IMR-90 (cell line): ENCODE measurements around the gene RGS3. TPM values are rescaled to one million over a fixed set of nuclear protein-coding genes. Genes with fewer than 3 reads are reported as not detected.

Experiments used
- ATAC-seq: fragments of 200-7000 bp; cut with Tn5 transposase; 2 replicates; pipeline ENCODE4 v1.9.1; 2020; ENCODE audit warnings: low read depth, mild to moderate bottlenecking, moderate library complexity
- BruUV-seq: library from RNA; stranded (reverse); fragments of 400-500 nt; replicated peaks from 2 replicates; lab custom pipeline; 2021; lab: Mats Ljungman, UMichigan
- CTCF ChIA-PET: fragments of 300-600 bp; formaldehyde crosslinking; extraction: SDS; loops from one replicate; lab custom pipeline; 2021; ENCODE audit warnings: antibody characterized with exemption; lab: Yijun Ruan, JAX
- POLR2A ChIA-PET: fragments of 300-600 bp; sonication (Branson Sonifier 250); formaldehyde crosslinking; loops from one replicate; lab custom pipeline; 2022; ENCODE audit warnings: antibody characterized with exemption; ENCODE audit not compliant: unreplicated experiment; lab: Charles Lee
- DNase-seq: peaks from one replicate; pipeline ENCODE4 v3.0.0; 2013
- H2AFZ ChIP-seq: replicated peaks from 2 replicates; pipeline ENCODE3; 2013; ENCODE audit warnings: low read length, mild to moderate bottlenecking; ENCODE audit not compliant: poor library complexity
- H2AK5ac ChIP-seq: 2 replicates; pipeline ENCODE4 v1.6.1; 2013; ENCODE audit warnings: low read depth, low read length, inconsistent platforms
- H2AK9ac ChIP-seq: replicated peaks from 2 replicates; pipeline ENCODE3; 2013; ENCODE audit warnings: mild to moderate bottlenecking, low read depth, low read length, moderate library complexity; ENCODE audit not compliant: poor library complexity
- H2BK120ac ChIP-seq: 2 replicates; pipeline ENCODE4 v1.6.1; 2013; ENCODE audit warnings: low read depth, low read length, inconsistent platforms
- H2BK15ac ChIP-seq: 3 replicates; pipeline ENCODE4 v1.6.1; 2013; ENCODE audit warnings: low read depth, low read length, inconsistent platforms
- H2BK20ac ChIP-seq: 2 replicates; pipeline ENCODE4 v1.6.1; 2013; ENCODE audit warnings: low read depth, mild to moderate bottlenecking, inconsistent platforms, low read length, moderate library complexity
- H2BK5ac ChIP-seq: 2 replicates; pipeline ENCODE4 v1.6.1; 2013; ENCODE audit warnings: mild to moderate bottlenecking, low read depth, low read length, inconsistent platforms; ENCODE audit not compliant: poor library complexity, severe bottlenecking
- H3K14ac ChIP-seq: replicated peaks from 2 replicates; pipeline ENCODE4 v1.6.1; 2013; ENCODE audit warnings: low read depth, low read length, inconsistent platforms
- H3K18ac ChIP-seq: 2 replicates; pipeline ENCODE4 v1.6.1; 2013; ENCODE audit warnings: low read depth, low read length, control low read depth
- H3K23ac ChIP-seq: 2 replicates; pipeline ENCODE4 v1.6.1; 2013; ENCODE audit warnings: low read depth, low read length, inconsistent platforms
- H3K27ac ChIP-seq: 2 replicates; pipeline ENCODE4 v1.5.1; 2013; ENCODE audit warnings: mild to moderate bottlenecking, control low read depth, low read length; ENCODE audit not compliant: insufficient read depth
- H3K27me3 ChIP-seq: 2 replicates; pipeline ENCODE4 v1.6.1; 2013; ENCODE audit warnings: low read length; ENCODE audit not compliant: control insufficient read depth, insufficient read depth
- H3K36me3 ChIP-seq: 2 replicates; pipeline ENCODE4 v1.6.1; 2013; ENCODE audit warnings: low read length, mixed read lengths; ENCODE audit not compliant: control insufficient read depth, insufficient read depth
- H3K4ac ChIP-seq: 2 replicates; pipeline ENCODE4 v1.6.1; 2013; ENCODE audit warnings: low read depth, low read length, inconsistent platforms
- H3K4me1 ChIP-seq: 2 replicates; pipeline ENCODE4 v1.6.1; 2013; ENCODE audit warnings: low read length, mixed read lengths; ENCODE audit not compliant: control insufficient read depth, insufficient read depth
- H3K4me2 ChIP-seq: 2 replicates; pipeline ENCODE4 v1.6.1; 2013; ENCODE audit warnings: low read depth, mild to moderate bottlenecking, control low read depth, low read length, moderate library complexity
- H3K4me3 ChIP-seq: 2 replicates; pipeline ENCODE4 v1.5.1; 2013; ENCODE audit warnings: low read depth, mild to moderate bottlenecking, control low read depth, low read length, moderate library complexity; ENCODE audit not compliant: insufficient read depth
- H3K56ac ChIP-seq: 2 replicates; pipeline ENCODE4 v1.6.1; 2013; ENCODE audit warnings: low read length, inconsistent platforms; ENCODE audit not compliant: insufficient read depth; ENCODE audit errors: extremely low read depth
- H3K79me1 ChIP-seq, 2 experiments: 2 replicates each; pipeline ENCODE4 v1.6.1; 2013; ENCODE audit warnings: low read length in 2 of 2, inconsistent platforms in 1 of 2, low read depth in 1 of 2
- H3K9ac ChIP-seq: 2 replicates; pipeline ENCODE4 v1.6.1; 2013; ENCODE audit warnings: low read depth, low read length, control low read depth
- H3K9me1 ChIP-seq: 2 replicates; pipeline ENCODE4 v1.6.1; 2013; ENCODE audit warnings: low read length, inconsistent platforms; ENCODE audit not compliant: insufficient read depth
- H3K9me3 ChIP-seq: 2 replicates; pipeline ENCODE4 v1.6.1; 2013; ENCODE audit warnings: low read length; ENCODE audit not compliant: control insufficient read depth, insufficient read depth
- H4K20me1 ChIP-seq: 2 replicates; pipeline ENCODE4 v1.6.1; 2013; ENCODE audit warnings: low read length, inconsistent platforms; ENCODE audit not compliant: insufficient read depth
- H4K5ac ChIP-seq: 2 replicates; pipeline ENCODE4 v1.6.1; 2013; ENCODE audit warnings: mild to moderate bottlenecking, low read depth, low read length, control low read depth
- H4K8ac ChIP-seq, 2 experiments: 2 replicates each; pipeline ENCODE4 v1.6.1; 2013; ENCODE audit warnings: low read depth in 2 of 2, low read length in 2 of 2, control low read depth in 1 of 2, inconsistent platforms in 1 of 2
- H4K91ac ChIP-seq: 2 replicates; pipeline ENCODE4 v1.6.1; 2013; ENCODE audit warnings: low read depth, low read length, inconsistent platforms; ENCODE audit not compliant: insufficient read depth
- CEBPB ChIP-seq: IDR thresholded peaks from 2 replicates; pipeline ENCODE4 v1.6.1; 2012; ENCODE audit warnings: low read depth, low read length, improper control_type of control experiment
- USF2 ChIP-seq: fragments of 150-350 bp; IDR thresholded peaks from 2 replicates; pipeline ENCODE4 v1.6.1; 2017; ENCODE audit warnings: mild to moderate bottlenecking, antibody characterized with exemption, low read length, low read depth
- WGBS, 2 experiments: methylation state at CpG; one replicate each; pipeline versions ENCODE4 v1.1.5 to v1.1.7; 2013; ENCODE audit warnings: missing lambda C conversion rate in 2 of 2; ENCODE audit not compliant: insufficient read length in 1 of 2; ENCODE audit errors: extremely low coverage in 2 of 2; 5-methylcytosine and 5-hydroxymethylcytosine counted together
- dilution Hi-C: fragments of 300-500 bp; cut with HindIII; formaldehyde crosslinking; loops from one replicate; pipeline ENCODE4 v1.14.3; 2018; ENCODE audit warnings: low sequenced_read_pairs; ENCODE audit not compliant: unreplicated experiment
- in situ Hi-C: fragments of 300-500 bp; cut with MboI; formaldehyde crosslinking; loops from 3 replicates; pipeline ENCODE4 v1.14.3; 2019; ENCODE audit warnings: low sequenced_read_pairs, inconsistent platforms, mixed read lengths
- intact Hi-C: fragments of 100-400 bp; cut with micrococcal nuclease; formaldehyde crosslinking; loops from 2 replicates; pipeline ENCODE4 v1.10.0; 2022
- polyA plus RNA-seq, 3 experiments: library from polyadenylated mRNA; depleted of rRNA; stranded (reverse); fragments of >200 nt; gene quantifications; 2 replicates each; pipeline ENCODE4 v1.2.3, GENCODE V29; 2012; ENCODE audit warnings: low replicate concordance in 1 of 3
- total RNA-seq: library from RNA; depleted of rRNA; stranded (reverse); fragments of >200 nt; gene quantifications from 2 replicates; pipeline ENCODE4 v1.2.3, GENCODE V29; 2012

RGS3 gene
- total and polyA plus RNA-seq, 2 of the 4 experiments (the other 2 are of a cell fraction), result 51.8 to 65.6 TPM

- H3K9me1 ChIP-seq, result peaks cover 23% of the 10 kb centered on the region
- H2BK5ac ChIP-seq, result no peak overlapping the region
- in situ Hi-C loops, result no loop called here
- H3K9ac ChIP-seq, result no peak overlapping the region
- H4K8ac ChIP-seq, result no peak overlapping the region
- H4K5ac ChIP-seq, result no peak overlapping the region
- H3K27me3 ChIP-seq, result no peaks in the 10 kb centered on the region
- no peak overlapping the region for H2BK20ac ChIP-seq
- H3K14ac ChIP-seq, result no peak overlapping the region
- no peak overlapping the region for H2AK9ac ChIP-seq
- no peak overlapping the region for H3K56ac ChIP-seq
- no peak overlapping the region for H3K4ac ChIP-seq
- H3K18ac ChIP-seq, result no peak overlapping the region
- ATAC-seq, result no peak
- no peaks in the 10 kb centered on the region for H3K9me3 ChIP-seq
- H3K79me1 ChIP-seq, result peaks cover 0 to 27% of the 10 kb centered on the region in 2 experiments; a peak in 2 of 4 replicates
- TF ChIP-seq USF2, result peak; percentile 79; the same call in 1 of the 2 replicates
- TF ChIP-seq CEBPB, result no peak
- H4K91ac ChIP-seq, result no peak overlapping the region
- CTCF ChIA-PET, result interaction anchor here (0.6 kb wide), 1 partner anchor 391 kb away, joined by 4 read pairs; no protein-coding TSS in a partner anchor
- no peak overlapping the region for H2AK5ac ChIP-seq
- no TSS peak for BruUV-seq
- H3K27ac ChIP-seq, result no peak overlapping the region
- DNase-seq, result no peak
- peaks cover 31% of the 10 kb centered on the region for H3K4me1 ChIP-seq
- dilution Hi-C loops, result no loop called here
- H4K20me1 ChIP-seq, result peaks cover under 1% of the 10 kb centered on the region; the same call in 1 of the 2 replicates
- WGBS, 2 experiments, result no CpG with 5 or more reads among the region's 3 CpGs
- intact Hi-C loops, result no loop called here
- POLR2A ChIA-PET, result no interaction called here
- H3K4me2 ChIP-seq, result no peak overlapping the region
- H3K4me3 ChIP-seq, result no peak overlapping the region
- H2BK120ac ChIP-seq, result no peak overlapping the region
- no peak overlapping the region for H3K23ac ChIP-seq
- no peak overlapping the region for H2BK15ac ChIP-seq
- H3K36me3 ChIP-seq, result no peaks in the 10 kb centered on the region
- no peak overlapping the region for H2AFZ ChIP-seq
Measured at GRCh38 chr9:113604393-113604792, 140.9 kb downstream of the RGS3 start.
